H1 (cell line): ENCODE measurements around the gene PCIF1. TPM values are rescaled to one million over a fixed set of nuclear protein-coding genes. Genes with fewer than 3 reads are reported as not detected.

Source experiments
- CTCF ChIA-PET: fragments of 300-600 bp; sonication (Branson Sonifier 250); formaldehyde crosslinking; loops from one replicate; lab custom pipeline; 2021; ENCODE audit not compliant: partially characterized antibody; lab: Charles Lee
- POLR2A ChIA-PET: fragments of 300-600 bp; sonication (Branson Sonifier 250); formaldehyde crosslinking; loops from one replicate; lab custom pipeline; 2021; ENCODE audit warnings: inconsistent platforms; ENCODE audit not compliant: partially characterized antibody; lab: Charles Lee
- DNase-seq, 2 experiments: peaks; one replicate each; pipeline versions ENCODE4 v3.0.0 to v3.0.0-alpha.2; 2010 to 2022; ENCODE audit warnings: low spot score in 2 of 2, low read depth in 1 of 2, mixed read lengths in 1 of 2
- FAIRE-seq: peaks from 2 replicates; lab custom pipeline; 2011; peaks lifted over from hg19 to GRCh38; lab: Jason Lieb, UNC
- H2AFZ ChIP-seq: 2 replicates; pipeline ENCODE4 v1.8.1; 2012; ENCODE audit warnings: low read length, inconsistent platforms
- H2AK5ac ChIP-seq: 2 replicates; pipeline ENCODE4 v1.6.1; 2013; ENCODE audit warnings: low read depth, low read length
- H2BK120ac ChIP-seq: replicated peaks from 2 replicates; pipeline ENCODE3; 2013; ENCODE audit warnings: low read depth, low read length, inconsistent platforms
- H2BK12ac ChIP-seq: 2 replicates; pipeline ENCODE4 v1.6.1; 2013; ENCODE audit warnings: low read depth, low read length
- H2BK15ac ChIP-seq: 2 replicates; pipeline ENCODE4 v1.6.1; 2013; ENCODE audit warnings: low read length
- H2BK20ac ChIP-seq: 2 replicates; pipeline ENCODE4 v1.6.1; 2013; ENCODE audit warnings: low read length
- H2BK5ac ChIP-seq: 2 replicates; pipeline ENCODE4 v1.6.1; 2013; ENCODE audit warnings: low read depth, low read length
- H3K14ac ChIP-seq: 2 replicates; pipeline ENCODE4 v1.6.1; 2013; ENCODE audit warnings: inconsistent platforms; ENCODE audit not compliant: insufficient read length
- H3K18ac ChIP-seq: 2 replicates; pipeline ENCODE4 v1.6.1; 2013; ENCODE audit warnings: low read length; ENCODE audit errors: extremely low read depth
- H3K23ac ChIP-seq: 2 replicates; pipeline ENCODE4 v1.6.1; 2013; ENCODE audit warnings: inconsistent platforms; ENCODE audit not compliant: insufficient read length
- H3K23me2 ChIP-seq: 2 replicates; pipeline ENCODE4 v1.6.1; 2013; ENCODE audit warnings: low read depth, low read length
- H3K27ac ChIP-seq: 2 replicates; pipeline ENCODE4 v1.6.1; 2011; ENCODE audit warnings: low read depth, low read length, inconsistent platforms
- H3K27me3 ChIP-seq, 4 experiments: replicated peaks in 1 of 4; 1 replicate in 1 of 4; 2 replicates in 3 of 4; pipeline versions ENCODE4 v1.6.1 to v1.8.1; 2011 to 2013; ENCODE audit warnings: low read length in 3 of 4, mild to moderate bottlenecking in 3 of 4, inconsistent platforms in 2 of 4, mixed read lengths in 2 of 4, moderate library complexity in 1 of 4; ENCODE audit not compliant: control insufficient read depth in 3 of 4, insufficient read depth in 3 of 4; ENCODE audit errors: extremely low read depth in 1 of 4
- H3K36me3 ChIP-seq, 4 experiments: 2 replicates each; pipeline versions ENCODE4 v1.6.1 to v1.8.1; 2011 to 2013; ENCODE audit warnings: mild to moderate bottlenecking in 4 of 4, low read length in 3 of 4, moderate library complexity in 2 of 4, control low read depth in 1 of 4, inconsistent platforms in 1 of 4; ENCODE audit not compliant: insufficient read depth in 4 of 4, control insufficient read depth in 2 of 4
- H3K4ac ChIP-seq: replicated peaks from 2 replicates; pipeline ENCODE3; 2013; ENCODE audit warnings: low read length, low read depth, mixed read lengths, inconsistent platforms; ENCODE audit not compliant: insufficient read length
- H3K4me1 ChIP-seq, 4 experiments: replicated peaks in 1 of 4; 1 replicate in 1 of 4; 2 replicates in 3 of 4; pipeline versions ENCODE4 v1.6.1 to v1.8.1; 2011 to 2013; ENCODE audit warnings: low read length in 3 of 4, inconsistent platforms in 2 of 4, mixed read lengths in 1 of 4; ENCODE audit not compliant: insufficient read depth in 4 of 4, control insufficient read depth in 3 of 4
- H3K4me2 ChIP-seq, 2 experiments: 2 replicates each; pipeline versions ENCODE4 v1.6.1 to v1.8.1; 2011 to 2013; ENCODE audit warnings: low read depth in 2 of 2, low read length in 2 of 2, control low read depth in 1 of 2, inconsistent platforms in 1 of 2, mild to moderate bottlenecking in 1 of 2; ENCODE audit not compliant: insufficient read depth in 1 of 2
- H3K4me3 ChIP-seq, 4 experiments: fragments of 200-600, 300-600 bp in 1 of 4; sonication (generic), shearing (Covaris generic), sonication (Bioruptor Twin) in 1 of 4; 2 replicates each; pipeline versions ENCODE4 v1.5.1 to v1.8.1; 2011 to 2016; ENCODE audit warnings: low read length in 4 of 4, low read depth in 3 of 4, control low read depth in 2 of 4, inconsistent platforms in 2 of 4, mild to moderate bottlenecking in 2 of 4, mixed read lengths in 1 of 4, moderate library complexity in 1 of 4; ENCODE audit not compliant: insufficient read depth in 2 of 4; ENCODE audit errors: extremely low read depth in 1 of 4
- H3K56ac ChIP-seq: replicated peaks from 2 replicates; pipeline ENCODE3; 2013; ENCODE audit warnings: low read depth, mild to moderate bottlenecking, mixed read lengths, low read length, inconsistent platforms; ENCODE audit not compliant: insufficient read length
- H3K79me1 ChIP-seq: 2 replicates; pipeline ENCODE4 v1.6.1; 2013; ENCODE audit warnings: low read depth, low read length, control low read depth
- H3K79me2 ChIP-seq, 2 experiments: 2 replicates each; pipeline versions ENCODE4 v1.6.1 to v1.8.1; 2012 to 2013; ENCODE audit warnings: low read length in 2 of 2, mild to moderate bottlenecking in 2 of 2, inconsistent platforms in 1 of 2; ENCODE audit not compliant: insufficient read depth in 2 of 2, control insufficient read depth in 1 of 2
- H3K9ac ChIP-seq, 4 experiments: replicated peaks in 1 of 4; 1 replicate in 1 of 4; 2 replicates in 3 of 4; pipeline versions ENCODE4 v1.6.1 to v1.8.1; 2011 to 2013; ENCODE audit warnings: low read depth in 3 of 4, low read length in 3 of 4, control low read depth in 2 of 4, mild to moderate bottlenecking in 2 of 4, moderate library complexity in 2 of 4, inconsistent platforms in 1 of 4; ENCODE audit errors: extremely low read depth in 1 of 4
- H3K9me3 ChIP-seq, 2 experiments: 2 replicates each; pipeline versions ENCODE4 v1.6.1 to v1.8.1; 2012 to 2013; ENCODE audit warnings: mild to moderate bottlenecking in 2 of 2, moderate library complexity in 2 of 2, control low read depth in 1 of 2, inconsistent platforms in 1 of 2, low read depth in 1 of 2, low read length in 1 of 2, mixed read lengths in 1 of 2; ENCODE audit not compliant: insufficient read depth in 2 of 2
- H4K20me1 ChIP-seq, 2 experiments: replicated peaks in 1 of 2; 2 replicates each; pipeline versions ENCODE3 to v1.8.1; 2011 to 2013; ENCODE audit warnings: inconsistent platforms in 2 of 2, low read length in 2 of 2, mild to moderate bottlenecking in 1 of 2; ENCODE audit not compliant: insufficient read depth in 2 of 2, control insufficient read depth in 1 of 2
- H4K5ac ChIP-seq: 2 replicates; pipeline ENCODE4 v1.6.1; 2013; ENCODE audit warnings: low read length, low read depth, mixed read lengths, inconsistent platforms; ENCODE audit not compliant: insufficient read length
- H4K8ac ChIP-seq: 2 replicates; pipeline ENCODE4 v1.8.0; 2013; ENCODE audit warnings: mild to moderate bottlenecking, moderate library complexity, low read length, inconsistent platforms; ENCODE audit not compliant: insufficient read depth; ENCODE audit errors: extremely low read depth
- H4K91ac ChIP-seq: replicated peaks from 2 replicates; pipeline ENCODE3; 2013; ENCODE audit warnings: low read length, mixed read lengths, inconsistent platforms; ENCODE audit not compliant: insufficient read length
- WGBS, 2 experiments: shearing (Covaris generic) in 1 of 2; methylation state at CpG; one replicate each; pipeline versions ENCODE4 v1.1.6 to v1.1.7; 2013 to 2015; ENCODE audit warnings: low lambda C conversion rate in 2 of 2, mixed read lengths in 2 of 2, inconsistent platforms in 1 of 2, low coverage in 1 of 2, missing lambda C conversion rate in 1 of 2; ENCODE audit not compliant: insufficient replicate concordance in 2 of 2, insufficient coverage in 1 of 2, insufficient read length in 1 of 2; ENCODE audit errors: extremely low coverage in 1 of 2, missing lambda C conversion rate in 1 of 2; 5-methylcytosine and 5-hydroxymethylcytosine counted together
- polyA plus RNA-seq, 7 experiments: library from polyadenylated mRNA; depleted of rRNA in 3 of 7; stranded (reverse) in 5 of 7; unstranded in 2 of 7; fragments of >200 nt in 5 of 7; fragments of 200-250 nt in 2 of 7; gene quantifications; 1 replicate in 5 of 7; 2 replicates in 1 of 7; 4 replicates in 1 of 7; pipeline versions ENCODE4 v1.2.1 to v1.2.3, GENCODE V29; 2011 to 2013; ENCODE audit warnings: missing spikeins in 2 of 7, mixed read lengths in 2 of 7
- total RNA-seq: library from RNA; stranded (reverse); fragmentation: NEBNext Ultra II Directional; extraction: Animal tissue kit (Norgen Biotek cat#: 25700); gene quantifications from 2 replicates; pipeline ENCODE4 v1.2.1, GENCODE V29; 2021
- TF ChIP-seq, protein P1 (sequence below): IDR thresholded peaks from 2 replicates; pipeline ENCODE4 v1.6.1; 2012; ENCODE audit warnings: inconsistent platforms

PCIF1 gene
- total and polyA plus RNA-seq, 2 of the 8 experiments (the other 6 are each of a cell fraction or from before 2014, with no cell fraction given), result 30.3 to 30.6 TPM

- Histone ChIP-seq H3K4ac (no peak overlapping the region), H3K27me3 (no peaks in the 10 kb centered on the region), H3K23ac (no peak overlapping the region), H2BK5ac (no peak overlapping the region), H3K79me2 (no peaks in the 10 kb centered on the region), H3K4me1 (no peaks in the 10 kb centered on the region), H4K20me1 (peaks cover 0 to 12% of the 10 kb centered on the region in 2 experiments), H2BK15ac (no peak overlapping the region), H3K9me3 (no peaks in the 10 kb centered on the region), H3K27ac (no peak overlapping the region), H3K9ac (no peak overlapping the region), H3K23me2 (no peaks in the 10 kb centered on the region), H4K91ac (no peak overlapping the region), H3K14ac (no peak overlapping the region), H2BK120ac (no peak overlapping the region), H2BK20ac (no peak overlapping the region), H3K18ac (no peak overlapping the region), H3K56ac (no peak overlapping the region), H2AFZ (no peak overlapping the region), H3K36me3 (peaks cover 15 to 51% (median 46%) of the 10 kb centered on the region in 4 experiments), H4K8ac (no peak overlapping the region), H4K5ac (no peak overlapping the region), H3K4me3 (no peak overlapping the region), H2BK12ac (no peak overlapping the region), H2AK5ac (no peak overlapping the region), H3K4me2 (no peak overlapping the region), H3K79me1 (no peaks in the 10 kb centered on the region)
- POLR2A ChIA-PET, result interaction anchor here (0.8 to 11.2 kb wide), 10 partner anchors 7 to 74 kb away, joined by 3 to 172 read pairs (median 8); partner anchors contain the start of genes CTSA, NEURL2, PCIF1 and PLTP
- FAIRE-seq, result no peak
- WGBS, 2 experiments, result 93% methylated on average over 12 of the region's 12 CpGs; no CpG with 5 or more reads in 1 of the 2 experiments
- CTCF ChIA-PET, result interaction anchor here (1.1 to 1.8 kb wide), 3 partner anchors 8 to 74 kb away, joined by 3 read pairs; partner anchors contain the start of gene ZSWIM1
- no peak for DNase-seq
- TF ChIP-seq, protein P1, sequence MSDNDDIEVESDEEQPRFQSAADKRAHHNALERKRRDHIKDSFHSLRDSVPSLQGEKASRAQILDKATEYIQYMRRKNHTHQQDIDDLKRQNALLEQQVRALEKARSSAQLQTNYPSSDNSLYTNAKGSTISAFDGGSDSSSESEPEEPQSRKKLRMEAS, result no peak
These were observed 36.2 kb upstream of the PCIF1 start for GRCh38 chr20:45898285-45898684.
